ENCODE measurements around the gene MNS1.

DNA sequence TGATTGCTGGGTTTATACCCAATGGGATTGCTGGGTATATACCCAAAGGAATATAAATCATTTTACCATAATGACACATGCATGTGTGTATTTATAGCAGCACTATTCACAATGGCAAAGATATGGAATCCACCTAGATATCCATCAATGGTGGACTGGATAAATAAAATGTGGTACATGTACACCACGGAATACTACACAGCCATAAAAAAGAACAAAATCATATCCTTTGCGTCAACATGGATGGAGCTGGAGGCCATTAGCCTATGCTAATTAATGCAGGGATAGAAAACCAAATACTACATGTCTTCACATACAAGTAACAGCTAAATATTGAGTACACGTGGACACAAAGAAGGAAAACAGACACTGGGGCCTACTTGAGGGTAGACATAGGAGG, 22.6 kb downstream of the MNS1 start:
- TF ChIP-seq POLR2A (IDR thresholded peaks at IDR 0.05; ENCODE audit: borderline replicate concordance, extremely low read depth, insufficient read depth, insufficient read length) (no peak), RAD21 (IDR thresholded peaks at IDR 0.05; ENCODE audit: low read depth) (no peak), SP1 (IDR thresholded peaks at IDR 0.05; ENCODE audit: low read depth) (no peak), EGR1 (IDR thresholded peaks at IDR 0.05; ENCODE audit: low read depth) (no peak), EZH2phosphoT487 (IDR thresholded peaks at IDR 0.05; ENCODE audit: borderline replicate concordance) (no peak), CBX3 (IDR thresholded peaks at IDR 0.05; ENCODE audit: low read depth) (no peak), TCF7L2 (IDR thresholded peaks at IDR 0.05; ENCODE audit: borderline replicate concordance, extremely low read depth, insufficient read depth, insufficient read length) (no peak), SRF (IDR thresholded peaks at IDR 0.05; ENCODE audit: low read depth) (no peak), ELF1 (IDR thresholded peaks at IDR 0.05; ENCODE audit: borderline replicate concordance, low read depth) (no peak)
- TF ChIP-seq, protein P1, sequence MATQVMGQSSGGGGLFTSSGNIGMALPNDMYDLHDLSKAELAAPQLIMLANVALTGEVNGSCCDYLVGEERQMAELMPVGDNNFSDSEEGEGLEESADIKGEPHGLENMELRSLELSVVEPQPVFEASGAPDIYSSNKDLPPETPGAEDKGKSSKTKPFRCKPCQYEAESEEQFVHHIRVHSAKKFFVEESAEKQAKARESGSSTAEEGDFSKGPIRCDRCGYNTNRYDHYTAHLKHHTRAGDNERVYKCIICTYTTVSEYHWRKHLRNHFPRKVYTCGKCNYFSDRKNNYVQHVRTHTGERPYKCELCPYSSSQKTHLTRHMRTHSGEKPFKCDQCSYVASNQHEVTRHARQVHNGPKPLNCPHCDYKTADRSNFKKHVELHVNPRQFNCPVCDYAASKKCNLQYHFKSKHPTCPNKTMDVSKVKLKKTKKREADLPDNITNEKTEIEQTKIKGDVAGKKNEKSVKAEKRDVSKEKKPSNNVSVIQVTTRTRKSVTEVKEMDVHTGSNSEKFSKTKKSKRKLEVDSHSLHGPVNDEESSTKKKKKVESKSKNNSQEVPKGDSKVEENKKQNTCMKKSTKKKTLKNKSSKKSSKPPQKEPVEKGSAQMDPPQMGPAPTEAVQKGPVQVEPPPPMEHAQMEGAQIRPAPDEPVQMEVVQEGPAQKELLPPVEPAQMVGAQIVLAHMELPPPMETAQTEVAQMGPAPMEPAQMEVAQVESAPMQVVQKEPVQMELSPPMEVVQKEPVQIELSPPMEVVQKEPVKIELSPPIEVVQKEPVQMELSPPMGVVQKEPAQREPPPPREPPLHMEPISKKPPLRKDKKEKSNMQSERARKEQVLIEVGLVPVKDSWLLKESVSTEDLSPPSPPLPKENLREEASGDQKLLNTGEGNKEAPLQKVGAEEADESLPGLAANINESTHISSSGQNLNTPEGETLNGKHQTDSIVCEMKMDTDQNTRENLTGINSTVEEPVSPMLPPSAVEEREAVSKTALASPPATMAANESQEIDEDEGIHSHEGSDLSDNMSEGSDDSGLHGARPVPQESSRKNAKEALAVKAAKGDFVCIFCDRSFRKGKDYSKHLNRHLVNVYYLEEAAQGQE (IDR thresholded peaks at IDR 0.05; ENCODE audit: low read depth): no peak
- TF ChIP-seq, protein P2, sequence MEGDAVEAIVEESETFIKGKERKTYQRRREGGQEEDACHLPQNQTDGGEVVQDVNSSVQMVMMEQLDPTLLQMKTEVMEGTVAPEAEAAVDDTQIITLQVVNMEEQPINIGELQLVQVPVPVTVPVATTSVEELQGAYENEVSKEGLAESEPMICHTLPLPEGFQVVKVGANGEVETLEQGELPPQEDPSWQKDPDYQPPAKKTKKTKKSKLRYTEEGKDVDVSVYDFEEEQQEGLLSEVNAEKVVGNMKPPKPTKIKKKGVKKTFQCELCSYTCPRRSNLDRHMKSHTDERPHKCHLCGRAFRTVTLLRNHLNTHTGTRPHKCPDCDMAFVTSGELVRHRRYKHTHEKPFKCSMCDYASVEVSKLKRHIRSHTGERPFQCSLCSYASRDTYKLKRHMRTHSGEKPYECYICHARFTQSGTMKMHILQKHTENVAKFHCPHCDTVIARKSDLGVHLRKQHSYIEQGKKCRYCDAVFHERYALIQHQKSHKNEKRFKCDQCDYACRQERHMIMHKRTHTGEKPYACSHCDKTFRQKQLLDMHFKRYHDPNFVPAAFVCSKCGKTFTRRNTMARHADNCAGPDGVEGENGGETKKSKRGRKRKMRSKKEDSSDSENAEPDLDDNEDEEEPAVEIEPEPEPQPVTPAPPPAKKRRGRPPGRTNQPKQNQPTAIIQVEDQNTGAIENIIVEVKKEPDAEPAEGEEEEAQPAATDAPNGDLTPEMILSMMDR (IDR thresholded peaks at IDR 0.05 in 2 of 3, conservative IDR thresholded peaks at IDR 0.05 in 1 of 3; ENCODE audit: borderline replicate concordance in 1 of 3, insufficient read depth in 1 of 3, low read depth in 2 of 3, low read length in 2 of 3): no peak
- TF ChIP-seq, protein P3, sequence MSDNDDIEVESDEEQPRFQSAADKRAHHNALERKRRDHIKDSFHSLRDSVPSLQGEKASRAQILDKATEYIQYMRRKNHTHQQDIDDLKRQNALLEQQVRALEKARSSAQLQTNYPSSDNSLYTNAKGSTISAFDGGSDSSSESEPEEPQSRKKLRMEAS (IDR thresholded peaks at IDR 0.05): no peak
- TF ChIP-seq, protein P4, sequence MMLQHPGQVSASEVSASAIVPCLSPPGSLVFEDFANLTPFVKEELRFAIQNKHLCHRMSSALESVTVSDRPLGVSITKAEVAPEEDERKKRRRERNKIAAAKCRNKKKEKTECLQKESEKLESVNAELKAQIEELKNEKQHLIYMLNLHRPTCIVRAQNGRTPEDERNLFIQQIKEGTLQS (IDR thresholded peaks at IDR 0.05): no peak

Measured in HCT116 (cell line).